Cardiac fibroblast (primary cell): ENCODE results near the gene KLF12.
A peak's percentile ranks its signal among the peaks of the same experiment; 100 is the strongest.

ENCODE experiments used
- DNase-seq, 2 donors: peaks; one replicate each; pipeline versions ENCODE4 v3.0.0 to v3.0.0-alpha.2; 2010; ENCODE audit warnings: low read depth in 2 of 2
- H3K4me3 ChIP-seq, 2 donors: replicated peaks in 1 of 2; 1 replicate in 1 of 2; 2 replicates in 1 of 2; pipeline ENCODE4 v1.5.1; 2011; ENCODE audit warnings: low read depth in 2 of 2, low read length in 2 of 2, mild to moderate bottlenecking in 2 of 2, moderate library complexity in 1 of 2
- TF ChIP-seq, protein P1 (sequence below): IDR thresholded peaks from one replicate; pipeline ENCODE4 v1.5.1; 2011; ENCODE audit warnings: low read depth, mild to moderate bottlenecking, low read length, inconsistent platforms

Gene KLF12

DNA sequence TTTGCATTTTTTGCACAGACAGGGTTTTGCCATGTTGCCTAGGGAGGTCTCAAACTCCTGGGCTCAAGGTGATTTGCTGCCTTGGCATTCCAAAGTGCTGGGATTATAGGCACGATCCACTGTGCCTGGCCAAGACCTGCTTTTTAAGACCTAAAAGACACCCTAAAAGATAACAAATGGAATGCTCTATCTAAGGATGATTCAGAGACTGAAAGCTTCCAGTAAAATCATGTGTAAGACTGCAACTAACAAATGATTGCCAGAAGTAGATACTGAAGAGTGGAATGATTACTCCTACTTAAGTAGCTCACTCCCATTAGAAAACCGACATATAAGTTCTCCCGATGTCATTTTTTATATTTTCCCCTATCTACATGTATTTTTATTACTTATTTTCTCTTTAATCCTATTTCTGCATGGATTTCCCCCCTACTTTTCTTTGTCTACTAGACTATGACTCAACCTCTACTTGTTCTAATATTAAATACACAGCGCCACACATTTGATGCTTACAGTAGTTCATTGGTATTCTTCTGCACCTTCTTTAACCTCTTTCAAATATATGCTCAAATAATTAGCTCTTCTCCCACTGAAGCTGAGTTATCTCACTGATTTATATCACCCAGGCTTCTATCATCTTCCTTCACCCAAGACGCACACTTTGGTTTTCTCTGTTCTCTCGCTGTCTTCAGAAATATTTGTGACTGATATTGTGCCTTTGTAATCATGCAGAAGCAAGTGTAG, 32.2 kb upstream of the KLF12 start:
- no peak for DNase-seq
- H3K4me3 ChIP-seq: no peak overlapping the region
- TF ChIP-seq, protein P1, sequence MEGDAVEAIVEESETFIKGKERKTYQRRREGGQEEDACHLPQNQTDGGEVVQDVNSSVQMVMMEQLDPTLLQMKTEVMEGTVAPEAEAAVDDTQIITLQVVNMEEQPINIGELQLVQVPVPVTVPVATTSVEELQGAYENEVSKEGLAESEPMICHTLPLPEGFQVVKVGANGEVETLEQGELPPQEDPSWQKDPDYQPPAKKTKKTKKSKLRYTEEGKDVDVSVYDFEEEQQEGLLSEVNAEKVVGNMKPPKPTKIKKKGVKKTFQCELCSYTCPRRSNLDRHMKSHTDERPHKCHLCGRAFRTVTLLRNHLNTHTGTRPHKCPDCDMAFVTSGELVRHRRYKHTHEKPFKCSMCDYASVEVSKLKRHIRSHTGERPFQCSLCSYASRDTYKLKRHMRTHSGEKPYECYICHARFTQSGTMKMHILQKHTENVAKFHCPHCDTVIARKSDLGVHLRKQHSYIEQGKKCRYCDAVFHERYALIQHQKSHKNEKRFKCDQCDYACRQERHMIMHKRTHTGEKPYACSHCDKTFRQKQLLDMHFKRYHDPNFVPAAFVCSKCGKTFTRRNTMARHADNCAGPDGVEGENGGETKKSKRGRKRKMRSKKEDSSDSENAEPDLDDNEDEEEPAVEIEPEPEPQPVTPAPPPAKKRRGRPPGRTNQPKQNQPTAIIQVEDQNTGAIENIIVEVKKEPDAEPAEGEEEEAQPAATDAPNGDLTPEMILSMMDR: no peak

GRCh38 chr13:74162782-74163181, 28.6 kb upstream of the KLF12 start:
- H3K4me3 ChIP-seq: no peak overlapping the region
- no peak for DNase-seq
- TF ChIP-seq, protein P1: no peak

DNA sequence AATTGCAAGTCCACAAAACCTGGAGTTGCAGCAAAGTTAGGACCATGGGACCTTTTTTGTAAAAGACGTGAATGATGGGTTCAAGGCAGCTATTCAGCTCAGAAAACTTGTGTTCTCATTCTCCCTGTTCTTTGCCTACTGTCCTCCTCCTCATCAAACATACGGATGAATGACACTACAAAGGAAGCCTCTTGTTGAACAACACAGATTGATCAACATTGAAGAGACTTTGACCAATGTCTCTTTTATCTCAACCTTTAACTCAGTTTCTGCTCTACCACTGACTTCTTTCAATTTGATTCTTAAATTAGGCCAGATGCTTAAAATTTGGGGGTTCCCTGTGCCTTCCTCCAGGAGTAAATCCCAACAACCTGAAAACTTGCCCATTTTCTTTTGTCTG, 27.9 kb upstream of the KLF12 start:
- DNase-seq: no peak
- no peak overlapping the region for H3K4me3 ChIP-seq
- TF ChIP-seq, protein P1: no peak

- TF ChIP-seq, protein P1: no peak
- no peak overlapping the region for H3K4me3 ChIP-seq
- DNase-seq: no peak
Observed at GRCh38 chr13:74158571-74159352, 24.6 kb upstream of the KLF12 start.

DNA sequence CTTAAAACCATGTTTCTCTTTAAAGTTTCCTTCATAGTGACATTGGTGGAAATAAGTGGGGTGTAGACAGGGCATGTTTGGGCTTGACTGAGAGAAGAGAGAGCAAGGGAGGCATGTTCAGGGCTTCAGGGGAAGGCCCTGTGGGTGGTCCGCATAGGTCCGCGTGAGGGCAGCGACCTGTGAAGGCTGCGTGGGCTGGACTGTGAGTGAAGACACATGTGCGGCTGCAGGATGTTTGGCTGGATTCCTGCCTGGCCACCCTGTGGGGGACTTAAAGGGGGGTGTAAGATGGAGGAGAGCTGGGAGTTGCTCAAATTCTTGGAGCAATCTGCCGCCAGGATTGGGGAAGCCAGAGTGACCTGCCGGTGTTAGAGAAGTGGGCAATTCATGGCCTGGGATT, 23.8 kb upstream of the KLF12 start:
- H3K4me3 ChIP-seq: no peak overlapping the region
- peak in 1 of 2 donors; percentile 26 for DNase-seq
- TF ChIP-seq, protein P1: no peak

DNA sequence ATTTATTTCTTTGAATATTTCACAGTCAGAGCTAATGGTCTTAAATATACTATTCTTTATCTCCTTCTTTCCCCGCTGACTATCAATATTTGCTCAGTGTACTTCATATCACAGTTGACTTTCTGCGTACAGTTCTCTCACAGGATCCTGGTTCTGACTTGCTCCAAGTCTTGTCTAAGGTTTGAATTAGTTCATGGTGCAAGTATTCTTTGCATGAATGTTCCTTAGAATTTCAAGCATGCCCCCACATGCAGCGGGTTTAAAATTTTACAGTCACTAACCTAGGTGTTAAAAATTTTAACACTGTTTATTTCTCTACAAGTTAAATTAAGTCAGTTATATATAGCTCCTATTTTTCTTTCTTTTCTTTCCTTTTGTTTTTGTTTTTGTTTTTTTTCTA, 20.8 kb upstream of the KLF12 start:
- DNase-seq: no peak
- TF ChIP-seq, protein P1: no peak
- H3K4me3 ChIP-seq: no peak overlapping the region
